HCT116 (cell line): ENCODE results near the gene PAM16. TPM values are rescaled to one million over a fixed set of nuclear protein-coding genes. Genes with fewer than 3 reads are reported as not detected.

ENCODE experiments used
- ATAC-seq: fragments of 200-7000 bp; cut with Tn5 transposase; 2 replicates; pipeline ENCODE4 v1.9.1; 2020; ENCODE audit warnings: mild to moderate bottlenecking, moderate library complexity
- BruUV-seq: library from RNA; stranded (reverse); fragments of 400-500 nt; replicated peaks from 2 replicates; lab custom pipeline; 2021; lab: Mats Ljungman, UMichigan
- CTCF ChIA-PET: fragments of 300-600 bp; sonication (Branson Sonifier 250); formaldehyde crosslinking; loops from one replicate; lab custom pipeline; 2021; ENCODE audit warnings: antibody characterized with exemption; lab: Charles Lee
- POLR2A ChIA-PET: fragments of 300-600, 350-600 bp; sonication (Branson Sonifier 250); formaldehyde crosslinking; loops from one replicate; lab custom pipeline; 2021; ENCODE audit warnings: antibody characterized with exemption; lab: Charles Lee
- RAD21 ChIA-PET, 2 experiments: fragments of 300-600 bp; sonication (Branson Sonifier 250); formaldehyde crosslinking; loops; one replicate each; lab custom pipeline; 2023; ENCODE audit warnings: low total read pairs in 2 of 2; ENCODE audit not compliant: uncharacterized antibody in 2 of 2, unreplicated experiment in 2 of 2, low non-redundant PET in 1 of 2; lab: Charles Lee
- DNase-seq: peaks from one replicate; pipeline ENCODE4 v3.0.0-alpha.2; 2010; ENCODE audit warnings: low read depth, low spot score
- H2AFZ ChIP-seq: fragments of 200-600 bp; shearing (Covaris generic), sonication (generic); 2 replicates; pipeline ENCODE4 v1.6.1; 2017; ENCODE audit warnings: low read depth, mixed run types, mixed read lengths, antibody characterized with exemption, low read length; ENCODE audit not compliant: poor library complexity, severe bottlenecking
- H3K27ac ChIP-seq: 2 replicates; pipeline ENCODE4 v1.5.1; 2012; ENCODE audit warnings: low read depth, low read length
- H3K27me3 ChIP-seq: fragments of 200-600 bp; sonication (generic); 2 replicates; pipeline ENCODE4 v1.6.1; 2016; ENCODE audit warnings: mixed run types, low read length, mixed read lengths; ENCODE audit not compliant: insufficient read depth
- H3K36me3 ChIP-seq, 2 experiments: fragments of 200-500 bp in 1 of 2; fragments of 200-600 bp in 1 of 2; sonication (Bioruptor generic) in 1 of 2; sonication (generic) in 1 of 2; 2 replicates each; pipeline versions ENCODE4 v1.5.1 to v1.6.1; 2014 to 2016; ENCODE audit warnings: low read length in 2 of 2, inconsistent platforms in 1 of 2, mixed read lengths in 1 of 2, mixed run types in 1 of 2; ENCODE audit not compliant: insufficient read depth in 2 of 2, control insufficient read depth in 1 of 2
- H3K4me1 ChIP-seq, 2 experiments: fragments of 200-600 bp in 1 of 2; sonication (generic) in 1 of 2; 2 replicates each; pipeline versions ENCODE4 v1.5.1 to v1.6.1; 2012 to 2017; ENCODE audit warnings: low read length in 2 of 2, inconsistent platforms in 1 of 2, mild to moderate bottlenecking in 1 of 2, mixed read lengths in 1 of 2, mixed run types in 1 of 2, moderate library complexity in 1 of 2; ENCODE audit not compliant: insufficient read depth in 2 of 2, control insufficient read depth in 1 of 2
- H3K4me2 ChIP-seq: fragments of 200-600 bp; sonication (generic); 2 replicates; pipeline ENCODE4 v1.6.1; 2017; ENCODE audit warnings: mixed run types, low read length, mixed read lengths
- H3K4me3 ChIP-seq, 2 experiments: fragments of 200-600 bp in 1 of 2; sonication (generic) in 1 of 2; replicated peaks in 1 of 2; 2 replicates each; pipeline ENCODE4 v1.5.1; 2011 to 2016; ENCODE audit warnings: low read length in 2 of 2, control low read depth in 1 of 2, low read depth in 1 of 2, mild to moderate bottlenecking in 1 of 2, mixed read lengths in 1 of 2, mixed run types in 1 of 2
- H3K79me2 ChIP-seq: fragments of 200-600 bp; sonication (generic); 2 replicates; pipeline ENCODE4 v1.6.1; 2017; ENCODE audit warnings: mild to moderate bottlenecking, mixed run types, low read length, moderate library complexity, mixed read lengths; ENCODE audit not compliant: insufficient read depth
- H3K9ac ChIP-seq: fragments of 200-600 bp; sonication (generic); 2 replicates; pipeline ENCODE4 v1.6.1; 2016; ENCODE audit warnings: low read length, mixed read lengths
- H3K9me2 ChIP-seq: fragments of 200-600 bp; sonication (generic), shearing (Covaris generic); 2 replicates; pipeline ENCODE4 v1.6.1; 2017; ENCODE audit warnings: mixed run types, mild to moderate bottlenecking, moderate library complexity; ENCODE audit not compliant: insufficient read depth
- H3K9me3 ChIP-seq, 2 experiments: fragments of 200-500 bp in 1 of 2; fragments of 200-600 bp in 1 of 2; sonication (Bioruptor generic) in 1 of 2; sonication (generic) in 1 of 2; 2 replicates each; pipeline ENCODE4 v1.6.1; 2014 to 2017; ENCODE audit warnings: low read length in 2 of 2, mixed read lengths in 2 of 2, inconsistent platforms in 1 of 2, low read depth in 1 of 2, mild to moderate bottlenecking in 1 of 2, mixed run types in 1 of 2, moderate library complexity in 1 of 2; ENCODE audit not compliant: control insufficient read depth in 1 of 2, insufficient read depth in 1 of 2
- H4K20me1 ChIP-seq: fragments of 200-600 bp; sonication (generic), shearing (Covaris generic); 2 replicates; pipeline ENCODE4 v1.6.1; 2017; ENCODE audit warnings: mixed run types, mild to moderate bottlenecking, moderate library complexity; ENCODE audit not compliant: insufficient read depth
- ATF3 ChIP-seq: IDR thresholded peaks from 2 replicates; pipeline ENCODE4 v1.6.1; 2012
- CBX3 ChIP-seq: IDR thresholded peaks from 2 replicates; pipeline ENCODE4 v1.6.1; 2012; ENCODE audit warnings: low read depth
- CEBPB ChIP-seq: IDR thresholded peaks from 2 replicates; pipeline ENCODE4 v1.6.1; 2012; ENCODE audit warnings: low read depth
- CTCF ChIP-seq, 3 experiments: fragments of 200-600 bp in 1 of 3; sonication (generic) in 1 of 3; IDR thresholded peaks in 2 of 3; conservative IDR thresholded peaks in 1 of 3; 2 replicates each; pipeline ENCODE4 v1.5.1; 2012 to 2017; ENCODE audit warnings: low read depth in 2 of 3, low read length in 2 of 3, antibody characterized with exemption in 1 of 3, borderline replicate concordance in 1 of 3, control low read depth in 1 of 3, mild to moderate bottlenecking in 1 of 3, mixed read lengths in 1 of 3, mixed run types in 1 of 3, moderate library complexity in 1 of 3; ENCODE audit not compliant: insufficient read depth in 1 of 3
- EGR1 ChIP-seq: IDR thresholded peaks from 2 replicates; pipeline ENCODE4 v1.6.1; 2012; ENCODE audit warnings: low read depth
- ELF1 ChIP-seq: IDR thresholded peaks from 2 replicates; pipeline ENCODE4 v1.6.1; 2012; ENCODE audit warnings: low read depth, borderline replicate concordance
- EZH2 ChIP-seq: fragments of 200-600 bp; sonication (generic); IDR thresholded peaks from 2 replicates; pipeline ENCODE4 v1.6.1; 2017; ENCODE audit warnings: antibody characterized with exemption, mixed run types
- EZH2phosphoT487 ChIP-seq: fragments of 200-600 bp; IDR thresholded peaks from 2 replicates; pipeline ENCODE4 v1.6.1; 2018; ENCODE audit warnings: antibody characterized with exemption, borderline replicate concordance
- JUND ChIP-seq: IDR thresholded peaks from 2 replicates; pipeline ENCODE4 v1.6.1; 2012
- MAX ChIP-seq: IDR thresholded peaks from 2 replicates; pipeline ENCODE4 v1.6.1; 2012
- POLR2AphosphoS5 ChIP-seq: IDR thresholded peaks from 2 replicates; pipeline ENCODE4 v1.6.1; 2011; ENCODE audit warnings: mild to moderate bottlenecking, low read depth, low read length, moderate library complexity
- RAD21 ChIP-seq: IDR thresholded peaks from 2 replicates; pipeline ENCODE4 v1.6.1; 2012; ENCODE audit warnings: low read depth, mild to moderate bottlenecking
- REST ChIP-seq: IDR thresholded peaks from 2 replicates; pipeline ENCODE4 v1.6.1; 2012; ENCODE audit warnings: low read depth
- SIN3A ChIP-seq: IDR thresholded peaks from 2 replicates; pipeline ENCODE4 v1.6.1; 2012; ENCODE audit warnings: low read depth
- SP1 ChIP-seq: IDR thresholded peaks from 2 replicates; pipeline ENCODE4 v1.6.1; 2012; ENCODE audit warnings: low read depth
- SRF ChIP-seq: IDR thresholded peaks from 2 replicates; pipeline ENCODE4 v1.6.1; 2012; ENCODE audit warnings: low read depth
- ZBTB33 ChIP-seq: IDR thresholded peaks from 2 replicates; pipeline ENCODE4 v1.6.1; 2011; ENCODE audit warnings: mild to moderate bottlenecking, low read length, moderate library complexity; ENCODE audit not compliant: insufficient replicate concordance; ENCODE audit errors: extremely low read depth
- ZFX ChIP-seq: fragments of 450-650 bp; IDR thresholded peaks from 2 replicates; pipeline ENCODE4 v1.6.1; 2017
- ZNF274 ChIP-seq: fragments of 200-500 bp; sonication (Bioruptor generic); IDR thresholded peaks from 2 replicates; pipeline ENCODE4 v1.6.1; 2014; ENCODE audit warnings: mild to moderate bottlenecking, low read depth, low read length, inconsistent platforms
- intact Hi-C: fragments of 100-400 bp; cut with micrococcal nuclease; formaldehyde crosslinking; loops from 2 replicates; pipeline ENCODE4 v1.10.0; 2022
- total RNA-seq: library from RNA; stranded (reverse); gene quantifications from one replicate; pipeline ENCODE4 v1.2.1, GENCODE V29; 2021; ENCODE audit not compliant: unreplicated experiment

Gene PAM16
- total RNA-seq, 1 experiment from 2014 or later, result 102 TPM

GRCh38 chr16:4373909-4374742 lies 23.0 kb upstream of the PAM16 start:
- Histone ChIP-seq H3K4me2 (peak overlapping the region; percentile 99), H3K9ac (peak overlapping the region; percentile 52), H3K4me3 (peak overlapping the region in 1 of 2 experiments; percentile 80; a peak in 2 of 4 replicates), H3K79me2 (peaks cover 17% of the 10 kb centered on the region; the same call in 1 of the 2 replicates), H3K9me3 (no peaks in the 10 kb centered on the region), H2AFZ (no peak overlapping the region), H3K27ac (peak overlapping the region; percentile 72), H3K27me3 (no peaks in the 10 kb centered on the region), H3K9me2 (no peaks in the 10 kb centered on the region), H4K20me1 (no peaks in the 10 kb centered on the region), H3K36me3 (no peaks in the 10 kb centered on the region), H3K4me1 (peaks cover 38 to 76% of the 10 kb centered on the region in 2 experiments)
- ATAC-seq (peak; percentile 18), DNase-seq (no peak)
- POLR2A ChIA-PET, result interaction anchor here (0.9 to 1.1 kb wide), 2 partner anchors 17 to 89 kb away, joined by 3 to 6 read pairs; no protein-coding TSS in a partner anchor
- intact Hi-C loops, result no loop called here
- RAD21 ChIA-PET, result interaction anchor here in 1 of 2 experiments (1.0 kb wide), 1 partner anchor 15 kb away, joined by 3 read pairs; no protein-coding TSS in a partner anchor
- CTCF ChIA-PET, result interaction anchor here (3.3 kb wide), 1 partner anchor 29 kb away, joined by 23 read pairs; no protein-coding TSS in a partner anchor
- BruUV-seq, result no TSS peak
- TF ChIP-seq SIN3A, result no peak; the same call in 1 of the 2 replicates
- TF ChIP-seq ELF1, result no peak
- peak; percentile 83 for TF ChIP-seq EGR1
- no peak for TF ChIP-seq POLR2AphosphoS5
- no peak for TF ChIP-seq ZNF274
- TF ChIP-seq JUND, result no peak
- peak; percentile 51 for TF ChIP-seq MAX
- peak; percentile 16; the same call in 1 of the 2 replicates for TF ChIP-seq SP1
- no peak for TF ChIP-seq CEBPB
- TF ChIP-seq ZFX, result no peak
- no peak for TF ChIP-seq ATF3
- no peak for TF ChIP-seq SRF
- TF ChIP-seq RAD21, result no peak
- TF ChIP-seq CBX3, result no peak
- TF ChIP-seq EZH2, result no peak
- no peak for TF ChIP-seq CTCF (IDR thresholded peaks at IDR 0.05 in 2 of 3, conservative IDR thresholded peaks at IDR 0.05 in 1 of 3; ENCODE audit: borderline replicate concordance in 1 of 3, insufficient read depth in 1 of 3, low read depth in 2 of 3, low read length in 2 of 3)
- TF ChIP-seq REST, result no peak
- no peak for TF ChIP-seq EZH2phosphoT487
- TF ChIP-seq ZBTB33, result no peak
